Pancreas (tissue), 10 donors: ENCODE results near the gene ANKRD29. TPM values are rescaled to one million over a fixed set of nuclear protein-coding genes. Genes with fewer than 3 reads are reported as not detected.

ENCODE experiments used
- ATAC-seq, 4 donors: fragments of 200-7000 bp; cut with Tn5 transposase; one replicate each; pipeline versions ENCODE4 v1.8.0 to v1.9.1; 2020; ENCODE audit warnings: mild to moderate bottlenecking in 4 of 4, moderate library complexity in 4 of 4
- DNase-seq, 6 donors: peaks; one replicate each; pipeline ENCODE4 v3.0.0-alpha.2; 2020
- FAIRE-seq: peaks from 2 replicates; lab custom pipeline; 2012; peaks lifted over from hg19 to GRCh38; lab: Jason Lieb, UNC
- H3K27ac ChIP-seq, 4 donors: fragments of 200-600 bp; sonication (generic); 1 replicate in 3 of 4; 2 replicates in 1 of 4; pipeline versions ENCODE4 v1.5.0 to v1.8.0; 2020
- H3K27me3 ChIP-seq, 4 donors: fragments of 200-600 bp; one replicate each; pipeline ENCODE4 v1.8.0; 2021
- H3K36me3 ChIP-seq, 3 donors: fragments of 200-600 bp; sonication (generic) in 1 of 3; one replicate each; pipeline versions ENCODE4 v1.5.0 to v1.8.0; 2020 to 2021
- H3K4me1 ChIP-seq, 3 donors: fragments of 200-600 bp; one replicate each; pipeline ENCODE4 v1.8.0; 2021
- H3K4me3 ChIP-seq, 4 donors: fragments of 200-600 bp; sonication (generic) in 2 of 4; one replicate each; pipeline versions ENCODE4 v1.5.0 to v1.8.0; 2020 to 2021
- H3K9me3 ChIP-seq, 4 donors: fragments of 200-600 bp; one replicate each; pipeline ENCODE4 v1.8.0; 2021
- CTCF ChIP-seq, 4 donors: fragments of 200-600 bp; sonication (generic) in 3 of 4; IDR thresholded peaks; one replicate each; pipeline versions ENCODE4 v1.5.0 to v1.8.0; 2021; ENCODE audit warnings: antibody characterized with exemption in 4 of 4
- WGBS, 2 donors: extraction: QIAGEN DNeasy Blood & Tissue Kit; methylation state at CpG; one replicate each; pipeline ENCODE4 v1.1.7; 2013; 5-methylcytosine and 5-hydroxymethylcytosine counted together
- intact Hi-C, 3 donors: fragments of 100-400 bp; cut with DNase I; formaldehyde crosslinking; loops; one replicate each; pipeline versions ENCODE4 v1.11.1 to v1.14.2; 2022
- polyA plus RNA-seq, 2 donors: library from polyadenylated mRNA; stranded (reverse); fragments of 200-250 nt; gene quantifications; one replicate each; pipeline ENCODE4 v1.2.3, GENCODE V29; 2013
- total RNA-seq, 6 donors: library from RNA; stranded (reverse); fragmentation: NEBNext Ultra II Directional in 4 of 6; extraction: Animal tissue kit (Norgen Biotek cat#: 25700) in 4 of 6; gene quantifications; one replicate each; pipeline versions ENCODE4 v1.2.1 to v1.2.4, GENCODE V29; 2021 to 2023
- donor health status: healthy with polysubstance abuse.
- donor health status: DM: no; HTN: no; CAD: no; lungs with moderate emphysema.
- donor health status: DM: no; HTN: no; CAD: no.
- donor health status: control.
- donor health status: control.
- donor health status: Bipolar disorder and iron deficiency.
- donor health status: DM: yes; HTN: yes; CAD: no.
- donor health status: DM: no; HTN: no; CAD: no.
- donor health status: DM: no; HTN: no; CAD: no.
- donor health status: DM: yes; HTN: yes; CAD: no.

Gene ANKRD29
- total and polyA plus RNA-seq, 8 donors: 0.24 to 2.0 (median 0.65) TPM

- no peak for FAIRE-seq
- TF ChIP-seq CTCF (IDR thresholded peaks at IDR 0.05): no peak
- peaks cover 0 to 7% (median 0%) of the 10 kb centered on the region in 3 donors for H3K4me1 ChIP-seq
- no peak overlapping the region for H3K27ac ChIP-seq
- 63 to 75% methylated on average over 3 of the region's 3 CpGs for WGBS, 2 donors
- no peaks in the 10 kb centered on the region for H3K9me3 ChIP-seq
- no peak for ATAC-seq
- DNase-seq: no peak
- intact Hi-C loops: no loop called here
- no peaks in the 10 kb centered on the region for H3K27me3 ChIP-seq
- no peak overlapping the region for H3K4me3 ChIP-seq
- H3K36me3 ChIP-seq: peaks cover 0 to 5% (median 4%) of the 10 kb centered on the region in 3 donors
Observed at GRCh38 chr18:23570912-23571504, 91.7 kb downstream of the ANKRD29 start.

GRCh38 chr18:23569299-23570063 lies 93.2 kb downstream of the ANKRD29 start:
- WGBS, 2 donors: 80 to 82% methylated on average over 5 of the region's 5 CpGs
- Histone ChIP-seq H3K27ac (no peak overlapping the region), H3K4me3 (no peak overlapping the region), H3K9me3 (no peaks in the 10 kb centered on the region), H3K27me3 (no peaks in the 10 kb centered on the region), H3K36me3 (peaks cover 0 to 5% (median 4%) of the 10 kb centered on the region in 3 donors), H3K4me1 (peaks cover 0 to 3% (median 0%) of the 10 kb centered on the region in 3 donors)
- TF ChIP-seq CTCF (IDR thresholded peaks at IDR 0.05): no peak
- DNase-seq: no peak
- ATAC-seq: no peak
- no peak for FAIRE-seq
- intact Hi-C loops: no loop called here

GRCh38 chr18:23568281-23569138 lies 94.2 kb downstream of the ANKRD29 start:
- 65 to 68% methylated on average over 7 of the region's 7 CpGs for WGBS, 2 donors
- no peaks in the 10 kb centered on the region for H3K9me3 ChIP-seq
- peaks cover 0 to 5% (median 4%) of the 10 kb centered on the region in 3 donors for H3K36me3 ChIP-seq
- DNase-seq (no peak), FAIRE-seq (no peak), ATAC-seq (no peak)
- no peak overlapping the region for H3K27ac ChIP-seq
- no peak for TF ChIP-seq CTCF (IDR thresholded peaks at IDR 0.05)
- intact Hi-C loops: no loop called here
- H3K27me3 ChIP-seq: no peaks in the 10 kb centered on the region
- no peaks in the 10 kb centered on the region for H3K4me1 ChIP-seq
- no peak overlapping the region for H3K4me3 ChIP-seq

GRCh38 chr18:23567671-23568070 lies 95.0 kb downstream of the ANKRD29 start:
- no peak for TF ChIP-seq CTCF (IDR thresholded peaks at IDR 0.05)
- DNase-seq: no peak
- peaks cover 0 to 5% (median 4%) of the 10 kb centered on the region in 3 donors for H3K36me3 ChIP-seq
- ATAC-seq: no peak
- no peak overlapping the region for H3K27ac ChIP-seq
- no peaks in the 10 kb centered on the region for H3K4me1 ChIP-seq
- H3K27me3 ChIP-seq: no peaks in the 10 kb centered on the region
- no peak overlapping the region for H3K4me3 ChIP-seq
- intact Hi-C loops: no loop called here
- 85 to 92% methylated on average over 3 of the region's 3 CpGs for WGBS, 2 donors
- FAIRE-seq: no peak
- no peaks in the 10 kb centered on the region for H3K9me3 ChIP-seq
